AG09319 (cell line): Measurements from ENCODE around the gene PCDH7.

ENCODE experiments used
- DNase-seq: peaks from one replicate; pipeline ENCODE4 v3.0.0-alpha.2; 2010; ENCODE audit warnings: low read depth; ENCODE audit errors: extremely low read depth
- CTCF ChIP-seq: IDR thresholded peaks from 2 replicates; pipeline ENCODE4 v1.5.1; 2011; ENCODE audit warnings: low read depth, mild to moderate bottlenecking, inconsistent platforms, low read length, moderate library complexity

PCDH7 gene

GRCh38 chr4:30768277-30768676 lies 48.1 kb downstream of the PCDH7 start:
- DNase-seq, result no peak
- no peak for TF ChIP-seq CTCF

- DNase-seq, result no peak
- no peak for TF ChIP-seq CTCF
Measured at GRCh38 chr4:30769093-30769492, 48.9 kb downstream of the PCDH7 start.

DNA sequence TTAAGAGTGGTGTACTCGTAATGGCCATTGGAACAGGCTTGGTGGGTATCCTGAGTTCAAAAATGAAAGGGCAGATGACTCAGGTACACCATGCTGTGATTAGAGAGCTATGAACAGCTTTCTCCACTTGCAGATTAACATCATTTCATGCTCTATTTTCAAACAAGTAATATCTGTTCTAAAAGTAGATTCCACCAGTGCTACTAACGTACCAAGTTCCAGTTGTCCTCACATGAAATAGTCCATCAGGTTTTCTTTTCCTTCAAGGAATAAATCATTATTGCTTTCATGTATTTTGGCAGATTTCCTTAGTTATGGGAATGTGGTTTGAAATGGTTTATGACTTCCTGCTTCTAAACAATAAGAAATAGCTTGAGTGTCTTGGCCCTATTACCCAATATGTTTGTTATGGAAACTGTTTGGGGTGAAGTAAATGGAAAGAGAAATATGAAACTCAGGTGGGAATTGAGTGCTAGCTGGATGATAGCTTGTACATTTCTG lies 49.9 kb downstream of the PCDH7 start:
- TF ChIP-seq CTCF, result no peak
- no peak for DNase-seq

DNA sequence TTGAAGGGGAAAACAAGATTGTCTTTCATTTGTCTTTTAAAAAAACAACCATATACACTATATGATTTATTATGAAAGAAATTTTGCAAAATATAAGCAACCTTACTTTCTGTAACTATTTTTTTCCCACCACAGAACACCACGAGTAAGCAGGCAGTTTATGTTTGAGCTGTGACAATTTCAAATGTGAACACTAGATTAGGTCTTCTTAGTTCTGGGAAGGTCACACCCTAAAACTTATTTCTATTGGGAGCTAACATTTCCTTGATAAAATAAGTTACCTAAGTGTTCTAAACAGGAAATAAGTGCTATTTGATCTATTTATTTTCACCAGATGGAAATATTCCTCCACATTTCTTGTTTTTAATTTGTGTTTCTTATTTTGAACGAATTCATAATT lies 50.6 kb downstream of the PCDH7 start:
- DNase-seq, result no peak
- no peak for TF ChIP-seq CTCF

DNA sequence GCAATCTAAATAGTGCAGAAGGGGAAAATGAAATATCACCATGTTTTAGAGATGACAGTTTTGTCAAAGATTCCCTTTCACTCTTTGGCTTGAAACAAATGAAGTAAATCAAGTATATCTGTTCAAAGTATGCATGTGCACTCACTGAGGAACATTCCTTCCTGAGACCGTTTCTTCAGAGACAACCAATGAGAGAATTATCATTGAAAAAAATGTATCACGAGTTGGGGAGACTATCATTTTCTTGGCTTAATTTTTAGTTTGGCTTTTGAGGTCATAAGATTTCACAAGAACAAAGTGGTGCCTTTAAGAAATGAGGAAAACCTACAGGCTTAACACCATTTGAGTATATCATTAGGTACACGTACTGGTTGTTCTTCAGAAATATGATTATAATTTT lies 56.3 kb downstream of the PCDH7 start:
- DNase-seq, result no peak
- no peak for TF ChIP-seq CTCF

GRCh38 chr4:30776921-30777415 lies 56.8 kb downstream of the PCDH7 start:
- TF ChIP-seq CTCF, result no peak
- DNase-seq, result no peak
